ENCODE data around the gene SOWAHB.
A peak's percentile ranks its signal among the peaks of the same experiment; 100 is the strongest.
"Not testable (repeated sequence)": the region's sequence is repeated elsewhere in the genome, so short reads cannot be mapped to it uniquely, and the experiment has no call there.

Gene SOWAHB

GRCh38 chr4:76895619-76896018 lies 2.3 kb downstream of the SOWAHB start:
- DNase-seq (ENCODE audit: low spot score) = no peak

- DNase-seq (ENCODE audit: low spot score) = no peak
Observed at GRCh38 chr4:76894537-76895255, 3.2 kb downstream of the SOWAHB start.

DNA sequence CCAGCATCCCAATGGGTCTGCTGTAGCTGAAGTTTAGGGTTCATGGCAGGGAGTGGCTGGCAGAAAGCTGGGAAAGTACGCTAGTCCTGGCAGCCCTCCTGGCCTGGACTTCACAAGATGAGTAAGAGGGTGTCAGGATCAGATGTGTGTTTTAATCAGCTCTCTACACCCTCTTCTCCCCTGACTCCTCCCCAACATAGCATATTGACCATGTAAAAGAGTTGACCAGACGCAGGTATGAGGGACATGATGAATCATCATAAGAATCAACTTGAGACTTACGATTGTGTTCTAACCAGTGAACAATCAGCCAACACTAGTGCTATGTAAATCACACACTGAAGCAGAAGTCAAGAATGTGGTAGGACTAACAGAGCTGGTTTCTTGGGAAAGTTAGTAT lies 5.3 kb downstream of the SOWAHB start:
- no peak for DNase-seq (ENCODE audit: low spot score)

- no peak for DNase-seq (ENCODE audit: low spot score)
Observed at GRCh38 chr4:76892001-76892400, 5.9 kb downstream of the SOWAHB start.

GRCh38 chr4:76886848-76887441 lies 11.0 kb downstream of the SOWAHB start:
- no peak for DNase-seq (ENCODE audit: low spot score)

DNA sequence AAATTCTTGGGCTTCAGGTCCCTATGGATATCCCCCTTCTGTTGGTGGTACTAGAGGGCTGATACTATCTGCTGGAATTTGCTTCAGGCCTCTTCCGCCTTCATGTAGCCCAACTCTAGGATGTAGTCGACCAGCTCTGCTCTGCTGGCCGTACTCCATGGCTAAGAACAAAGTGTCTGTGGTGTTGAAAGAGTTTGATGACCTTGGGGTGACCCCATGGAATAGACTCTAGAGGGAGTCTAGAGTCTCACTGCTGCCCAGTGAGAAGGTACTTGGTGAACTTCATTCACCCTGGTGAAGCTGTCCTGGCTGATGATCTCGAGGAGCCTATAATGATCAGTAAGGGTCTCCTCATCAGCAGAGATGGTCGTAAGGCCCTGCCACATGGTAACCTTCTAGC lies 11.7 kb downstream of the SOWAHB start:
- DNase-seq (ENCODE audit: low spot score) = no peak

- DNase-seq (ENCODE audit: low spot score) = no peak
Observed at GRCh38 chr4:76883147-76883546, 14.8 kb downstream of the SOWAHB start.

DNA sequence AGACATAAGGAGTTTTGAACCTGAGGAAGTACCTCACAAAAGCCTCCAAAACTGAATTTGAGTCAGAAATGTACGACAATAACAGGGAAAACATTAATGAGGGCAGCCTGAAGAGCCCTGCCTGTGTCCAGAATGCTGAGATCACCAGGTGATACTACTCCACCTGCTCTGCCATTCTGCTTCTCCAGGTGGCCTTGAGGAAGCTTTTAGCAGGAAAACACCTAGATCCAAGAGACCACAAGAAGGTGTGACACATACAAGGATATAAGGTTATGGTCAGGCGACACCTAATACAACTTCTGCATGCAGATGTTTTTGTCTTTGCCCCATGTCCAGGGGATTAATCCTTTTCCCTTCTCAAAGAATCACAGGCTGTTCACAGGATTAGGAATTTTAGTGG lies 15.3 kb downstream of the SOWAHB start:
- no peak for DNase-seq (ENCODE audit: low spot score)

GRCh38 chr4:76881375-76881774 lies 16.6 kb downstream of the SOWAHB start:
- DNase-seq (ENCODE audit: low spot score) = no peak

DNA sequence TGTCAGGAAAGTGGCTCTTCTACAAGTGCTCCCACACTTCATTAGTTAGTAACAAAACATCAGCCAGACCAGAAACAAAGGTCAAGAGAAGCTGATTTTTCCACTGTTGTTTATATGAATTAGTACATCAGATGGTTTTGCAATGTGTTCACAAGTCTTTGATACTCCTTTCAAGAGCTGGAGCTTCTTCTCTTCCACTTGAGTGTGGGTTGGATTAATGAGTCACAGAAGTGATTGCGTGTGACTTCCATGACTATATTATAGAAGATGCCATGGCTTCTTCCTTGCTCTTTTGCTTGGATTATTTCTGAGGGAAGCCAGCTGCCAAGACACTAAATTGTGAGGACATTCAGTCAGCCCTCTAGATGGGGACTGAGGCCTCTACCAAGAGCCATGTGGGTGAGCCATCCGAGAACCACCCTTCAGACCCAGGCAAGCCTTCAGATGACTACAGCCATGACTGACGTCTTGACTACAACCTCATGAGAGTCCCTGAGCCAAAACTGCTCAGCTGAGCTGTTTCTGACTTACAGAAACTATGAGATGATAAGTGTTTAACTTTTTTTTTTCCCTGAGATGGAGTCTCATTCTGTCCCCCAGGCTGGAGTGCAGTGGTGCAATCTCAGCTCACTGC lies 18.1 kb downstream of the SOWAHB start:
- peak; percentile 29 for DNase-seq (ENCODE audit: low spot score)

DNA sequence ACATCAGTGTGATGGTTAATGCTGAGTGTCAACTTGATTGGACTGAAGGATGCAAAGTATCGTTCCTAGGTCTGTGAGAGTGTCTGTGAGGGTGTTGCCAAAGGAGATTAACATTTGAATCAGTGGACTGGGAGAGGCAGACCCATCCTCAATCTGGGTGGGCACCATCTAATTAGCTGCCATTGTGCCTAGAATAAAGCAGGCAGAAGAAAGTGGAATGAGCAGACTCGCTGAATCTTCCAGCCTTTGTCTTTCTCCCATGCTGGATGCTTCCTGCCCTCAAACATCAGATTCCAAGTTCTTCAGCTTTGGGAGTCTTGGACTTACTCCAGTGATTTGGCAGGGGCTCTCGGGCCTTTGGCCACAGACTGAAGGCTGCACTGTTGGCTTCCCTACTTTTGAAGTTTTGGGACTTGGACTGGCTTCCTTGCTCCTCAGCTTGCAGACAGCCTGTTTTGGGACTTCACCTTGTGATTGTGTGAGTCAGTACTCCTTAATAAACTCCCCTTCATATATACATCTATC lies 19.2 kb downstream of the SOWAHB start:
- DNase-seq (ENCODE audit: low spot score) = not testable (repeated sequence)

DNA sequence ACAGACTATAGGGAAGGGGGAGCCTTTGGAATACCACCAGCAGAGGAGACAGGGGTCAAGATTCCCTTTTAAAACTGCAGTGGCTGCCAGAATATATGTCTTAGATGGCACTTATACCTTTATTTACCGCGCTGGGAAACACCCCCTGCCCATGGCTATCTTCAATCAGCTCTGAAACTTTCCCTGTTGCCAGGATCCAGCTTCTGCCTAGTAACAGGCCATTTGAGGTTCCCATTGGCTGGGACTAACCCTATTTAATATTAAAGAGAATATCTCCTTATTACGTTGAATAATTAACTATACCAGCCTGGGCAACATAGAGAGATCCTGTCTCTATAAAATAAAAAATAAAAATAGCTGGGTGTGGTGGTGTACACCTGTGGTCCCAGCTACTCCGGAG lies 23.8 kb downstream of the SOWAHB start:
- DNase-seq (ENCODE audit: low spot score) = peak; percentile 44

DNA sequence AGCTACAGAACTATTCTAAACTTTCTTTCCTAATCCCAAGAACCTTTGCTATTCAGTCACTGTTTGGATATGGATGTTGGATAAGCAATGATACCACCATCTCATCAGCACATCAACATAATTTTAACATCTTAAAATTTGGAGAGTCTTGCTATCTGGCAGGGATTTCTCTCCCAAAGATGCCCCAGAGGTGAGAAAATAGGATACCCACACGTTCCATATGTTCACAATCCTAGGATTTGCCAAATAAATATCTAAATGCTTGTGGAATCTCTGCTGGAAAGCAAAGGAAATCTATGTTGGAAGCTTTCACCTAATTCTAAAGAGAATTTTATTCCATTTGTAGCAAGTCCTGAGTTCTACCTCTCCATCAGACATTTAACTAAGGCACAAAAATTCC lies 24.4 kb downstream of the SOWAHB start:
- no peak for DNase-seq (ENCODE audit: low spot score)

DNA sequence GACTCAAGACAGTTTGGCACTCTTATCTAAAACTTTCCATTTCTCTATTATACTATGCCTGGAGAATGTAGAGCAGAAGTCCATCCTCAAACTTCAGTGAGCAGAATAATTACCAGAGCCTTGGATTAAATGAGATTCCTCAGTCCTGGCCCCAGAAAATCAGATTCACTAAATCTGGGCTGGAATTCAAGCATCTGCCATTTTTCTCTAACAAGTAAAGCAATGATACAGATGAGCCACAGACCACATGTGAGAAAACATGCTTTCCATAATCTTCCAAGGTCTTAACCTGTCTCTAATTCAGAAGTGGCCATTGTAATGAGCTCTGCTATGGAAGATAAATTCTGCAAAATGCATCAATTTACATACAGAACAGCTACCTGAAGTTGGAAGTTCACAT lies 25.4 kb downstream of the SOWAHB start:
- DNase-seq (ENCODE audit: low spot score) = no peak

DNA sequence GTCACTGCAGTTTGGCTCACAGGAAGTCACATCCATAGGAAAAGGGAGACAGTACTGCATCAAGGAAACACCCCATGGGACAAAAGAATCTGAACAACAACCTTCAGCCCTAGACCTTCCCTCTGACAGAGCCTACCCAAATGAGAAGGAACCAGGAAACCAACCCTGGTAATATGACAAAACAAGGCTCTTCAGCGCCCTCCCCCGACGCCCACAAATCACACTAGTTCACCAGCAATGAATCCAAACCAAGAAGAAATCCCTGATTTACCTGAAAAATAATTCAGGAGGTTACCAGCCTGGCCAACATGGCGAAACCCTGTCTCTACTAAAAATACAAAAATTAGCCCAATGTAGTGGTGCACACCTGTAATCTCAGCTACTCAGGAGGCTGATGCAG lies 29.2 kb downstream of the SOWAHB start:
- DNase-seq (ENCODE audit: low spot score) = not testable (repeated sequence)

DNA sequence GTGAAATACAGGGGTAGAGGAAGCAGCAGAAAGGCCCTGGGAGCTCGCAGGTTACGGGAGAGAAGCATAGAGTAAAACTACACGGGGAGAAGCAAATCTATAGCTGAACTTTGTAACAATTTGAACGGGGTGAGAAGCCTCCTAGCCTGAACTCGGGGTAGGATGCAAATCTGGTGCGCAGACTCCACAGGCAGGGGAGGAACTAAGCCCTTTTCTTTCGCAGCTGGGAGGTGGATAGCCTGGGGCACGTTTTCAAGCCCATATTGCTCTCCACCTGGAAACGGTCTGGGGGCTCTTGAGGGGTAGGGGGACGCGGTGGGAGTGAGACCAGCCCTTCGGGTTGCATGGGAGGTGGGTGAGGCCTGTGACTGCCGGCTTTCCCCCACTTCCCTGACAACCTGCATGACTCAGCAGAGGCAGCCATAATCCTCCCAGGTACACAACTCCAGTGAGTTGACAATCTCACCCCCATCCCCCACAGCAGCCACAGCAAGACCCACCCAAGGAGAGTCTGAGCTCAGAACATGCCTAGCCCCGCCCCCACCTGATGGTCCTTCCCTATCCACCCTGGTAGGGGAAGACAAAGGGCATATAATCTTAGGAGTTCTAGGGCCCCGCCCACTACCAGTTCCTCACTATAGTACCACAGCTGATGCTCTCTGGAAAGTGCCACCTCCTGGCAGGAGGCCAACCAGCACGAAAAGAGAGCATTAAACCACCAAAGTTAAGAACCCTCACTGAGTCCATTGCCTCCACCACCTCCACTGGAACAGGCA lies 29.9 kb downstream of the SOWAHB start:
- no peak for DNase-seq (ENCODE audit: low spot score)

- DNase-seq (ENCODE audit: low spot score) = no peak
Observed at GRCh38 chr4:76867377-76867776, 30.6 kb downstream of the SOWAHB start.

- no peak for DNase-seq (ENCODE audit: low spot score)
Observed at GRCh38 chr4:76866641-76867040, 31.3 kb downstream of the SOWAHB start.

GRCh38 chr4:76858319-76858718 lies 39.6 kb downstream of the SOWAHB start:
- DNase-seq (ENCODE audit: low spot score) = no peak

GRCh38 chr4:76857074-76857409 lies 40.9 kb downstream of the SOWAHB start:
- no peak for DNase-seq (ENCODE audit: low spot score)

DNA sequence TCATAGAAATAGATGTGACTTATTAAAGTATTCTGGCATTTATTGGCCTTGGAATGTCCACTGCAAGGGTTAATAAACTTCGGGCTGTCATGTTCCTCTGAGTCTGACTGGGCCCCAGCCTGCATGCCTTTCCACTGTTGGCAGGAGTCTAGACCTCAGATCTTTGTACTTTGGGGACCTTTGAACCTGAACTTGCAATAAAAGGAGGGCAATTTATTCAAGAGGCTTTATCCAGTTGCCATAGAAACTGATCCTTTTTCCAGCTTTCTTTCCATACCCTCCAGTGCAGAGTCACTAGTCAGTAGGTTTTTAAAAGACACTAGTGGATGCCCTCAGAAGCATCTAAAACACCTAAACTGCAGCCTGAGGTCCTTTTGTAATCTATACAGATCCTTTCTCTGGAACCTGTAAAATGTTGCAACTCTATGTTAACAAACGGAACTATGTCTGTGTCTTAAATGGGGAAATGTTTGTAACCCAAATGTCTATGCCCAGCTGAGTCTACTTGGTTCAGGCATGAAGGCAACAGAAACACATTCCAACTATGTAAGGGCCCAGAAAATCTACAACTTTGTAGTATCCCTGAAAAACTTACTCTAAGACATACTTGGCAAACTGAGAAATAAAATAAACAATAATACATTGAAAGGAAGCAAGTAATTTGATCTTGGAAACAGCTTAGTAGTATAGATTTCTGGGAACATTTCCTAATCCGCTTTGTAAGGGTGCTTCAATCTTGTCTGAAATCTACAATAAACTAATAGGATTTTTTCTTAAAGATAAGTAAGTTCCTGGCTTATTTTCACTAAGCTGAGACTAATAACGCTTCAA lies 41.5 kb downstream of the SOWAHB start:
- DNase-seq (ENCODE audit: low spot score) = peak; percentile 28

DNA sequence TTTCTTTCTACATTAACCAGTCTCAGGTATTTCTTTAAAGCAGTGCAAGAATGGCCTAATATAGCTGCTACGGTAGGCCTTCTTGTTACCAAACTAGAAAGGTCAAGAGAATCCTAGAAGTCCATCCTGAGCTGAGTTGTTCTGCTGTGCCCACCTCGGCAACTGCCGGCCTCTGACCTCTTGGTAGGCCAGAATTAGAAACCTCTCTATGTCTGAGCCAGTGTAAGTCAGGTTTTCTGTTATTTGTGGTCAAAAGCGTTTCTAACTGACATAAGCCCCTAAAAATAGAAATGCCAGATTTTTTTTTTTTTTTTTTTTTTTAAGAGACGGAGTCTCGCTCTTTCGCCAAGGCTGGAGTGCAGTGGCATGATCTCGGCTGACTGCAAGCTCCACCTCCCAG lies 43.1 kb downstream of the SOWAHB start:
- DNase-seq (ENCODE audit: low spot score) = no peak
